OCI-LY7 (cell line): ENCODE results near the gene EFCAB7.

Experiments used
- EZH2phosphoT487 ChIP-seq: fragments of 200-600 bp; sonication (generic); IDR thresholded peaks from 2 replicates; pipeline ENCODE4 v1.6.1; 2018; ENCODE audit warnings: low read depth, borderline replicate concordance, mild to moderate bottlenecking, mixed run types, antibody characterized with exemption, low read length, moderate library complexity, mixed read lengths
- TF ChIP-seq, protein P1 (sequence below): fragments of 200-600 bp; sonication (generic); conservative IDR thresholded peaks from 2 replicates; pipeline ENCODE4 v1.5.1; 2014; ENCODE audit warnings: mild to moderate bottlenecking, antibody characterized with exemption, low read length, moderate library complexity, mixed read lengths

- TF ChIP-seq, protein P1, sequence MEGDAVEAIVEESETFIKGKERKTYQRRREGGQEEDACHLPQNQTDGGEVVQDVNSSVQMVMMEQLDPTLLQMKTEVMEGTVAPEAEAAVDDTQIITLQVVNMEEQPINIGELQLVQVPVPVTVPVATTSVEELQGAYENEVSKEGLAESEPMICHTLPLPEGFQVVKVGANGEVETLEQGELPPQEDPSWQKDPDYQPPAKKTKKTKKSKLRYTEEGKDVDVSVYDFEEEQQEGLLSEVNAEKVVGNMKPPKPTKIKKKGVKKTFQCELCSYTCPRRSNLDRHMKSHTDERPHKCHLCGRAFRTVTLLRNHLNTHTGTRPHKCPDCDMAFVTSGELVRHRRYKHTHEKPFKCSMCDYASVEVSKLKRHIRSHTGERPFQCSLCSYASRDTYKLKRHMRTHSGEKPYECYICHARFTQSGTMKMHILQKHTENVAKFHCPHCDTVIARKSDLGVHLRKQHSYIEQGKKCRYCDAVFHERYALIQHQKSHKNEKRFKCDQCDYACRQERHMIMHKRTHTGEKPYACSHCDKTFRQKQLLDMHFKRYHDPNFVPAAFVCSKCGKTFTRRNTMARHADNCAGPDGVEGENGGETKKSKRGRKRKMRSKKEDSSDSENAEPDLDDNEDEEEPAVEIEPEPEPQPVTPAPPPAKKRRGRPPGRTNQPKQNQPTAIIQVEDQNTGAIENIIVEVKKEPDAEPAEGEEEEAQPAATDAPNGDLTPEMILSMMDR: no peak
- TF ChIP-seq EZH2phosphoT487: no peak
These were observed 94.1 kb downstream of the EFCAB7 start for GRCh38 chr1:63617450-63617849.
